ENCODE measurements around the gene SPON1.
"Not testable (repeated sequence)": the region's sequence is repeated elsewhere in the genome, so short reads cannot be mapped to it uniquely, and the experiment has no call there.

Gene SPON1

DNA sequence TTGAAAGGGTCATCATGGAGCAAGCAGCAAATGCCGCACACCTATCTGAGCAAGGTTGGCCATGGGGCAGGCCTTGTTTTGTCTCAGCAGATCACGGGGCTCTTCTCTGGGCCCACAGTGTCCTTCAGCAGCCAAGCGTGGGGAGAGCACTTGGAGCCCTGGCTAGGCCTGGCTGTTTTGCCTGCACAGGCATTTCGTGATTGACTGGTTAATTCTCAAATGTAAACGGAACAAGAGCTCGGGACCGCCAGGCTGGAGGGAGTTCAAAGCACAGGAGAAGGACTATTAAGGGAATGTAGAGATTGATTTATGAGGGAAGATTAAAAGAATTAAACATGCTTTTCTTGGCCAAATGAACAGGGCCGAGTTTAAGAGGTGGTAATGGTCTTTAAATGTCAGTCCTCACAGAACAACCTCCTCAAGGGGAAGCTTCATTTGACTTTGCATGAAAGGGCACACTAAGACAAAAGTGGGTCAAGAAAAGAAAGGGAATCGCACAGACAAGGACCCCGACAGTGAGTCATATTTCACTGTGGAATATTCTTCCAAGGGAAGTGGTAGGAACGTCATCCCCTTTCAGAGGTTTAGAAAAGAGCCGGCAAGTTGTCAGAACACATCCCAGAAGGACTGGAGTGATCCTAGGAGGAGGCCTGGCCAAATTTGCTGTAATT is 20.7 kb downstream of the SPON1 start:
- no peak for DNase-seq (ENCODE audit: low spot score)

DNA sequence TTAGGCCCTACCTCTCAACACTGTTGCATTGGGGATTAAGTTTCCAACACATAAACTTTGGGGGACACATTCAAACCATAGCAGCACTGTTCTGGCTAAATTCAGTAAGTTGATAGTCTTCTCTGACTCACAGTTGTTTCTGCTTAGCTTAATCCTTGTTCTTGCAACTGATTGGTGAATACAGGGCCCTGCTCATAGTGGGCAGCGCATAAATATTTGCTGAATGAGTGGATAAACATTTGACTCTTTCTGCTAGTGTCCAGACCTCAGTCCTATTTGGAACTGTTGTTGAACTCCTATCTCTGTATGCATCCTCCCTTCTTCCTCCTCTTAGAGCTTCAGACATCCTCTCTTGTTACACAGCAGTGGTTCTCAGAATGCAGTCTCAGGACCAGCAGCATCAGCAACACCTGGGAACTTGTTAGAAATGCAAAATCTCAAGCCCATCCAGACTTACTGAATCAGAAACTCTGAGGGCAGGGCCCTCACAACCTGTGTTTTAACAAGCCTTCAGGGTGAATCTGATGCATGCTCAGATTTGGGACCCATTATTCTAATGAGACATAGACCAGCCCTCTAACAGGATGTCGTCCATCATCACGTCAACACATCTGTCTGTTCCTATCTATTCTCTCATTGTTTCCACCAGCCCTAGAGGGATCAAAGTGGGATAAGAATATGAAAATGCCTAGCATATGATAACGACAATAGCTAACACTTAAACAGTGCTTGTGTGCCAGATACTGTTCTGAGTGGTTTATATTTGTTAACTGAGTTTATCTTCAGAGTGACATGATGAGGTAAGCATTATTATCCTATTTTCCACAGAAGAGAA is 22.3 kb downstream of the SPON1 start:
- peak; percentile 6 for DNase-seq (ENCODE audit: low spot score)

DNA sequence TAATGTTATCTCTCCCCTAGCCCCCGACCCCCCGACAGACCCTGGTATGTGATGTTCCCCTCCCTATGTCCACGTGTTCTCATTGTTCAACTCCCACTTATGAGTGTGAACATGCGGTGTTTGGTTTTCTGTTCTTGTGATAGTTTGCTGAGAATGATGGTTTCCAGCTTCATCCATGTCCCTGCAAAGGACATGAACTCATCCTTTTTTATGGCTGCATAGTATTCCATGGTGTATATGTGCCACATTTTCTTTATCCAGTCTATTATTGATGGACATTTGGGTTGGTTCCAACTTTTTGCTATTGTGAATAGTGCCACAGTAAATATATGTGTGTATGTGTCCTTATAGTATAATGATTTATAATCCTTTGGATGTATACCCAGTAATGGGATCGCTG is 24.2 kb downstream of the SPON1 start:
- DNase-seq (ENCODE audit: low spot score): not testable (repeated sequence)

DNA sequence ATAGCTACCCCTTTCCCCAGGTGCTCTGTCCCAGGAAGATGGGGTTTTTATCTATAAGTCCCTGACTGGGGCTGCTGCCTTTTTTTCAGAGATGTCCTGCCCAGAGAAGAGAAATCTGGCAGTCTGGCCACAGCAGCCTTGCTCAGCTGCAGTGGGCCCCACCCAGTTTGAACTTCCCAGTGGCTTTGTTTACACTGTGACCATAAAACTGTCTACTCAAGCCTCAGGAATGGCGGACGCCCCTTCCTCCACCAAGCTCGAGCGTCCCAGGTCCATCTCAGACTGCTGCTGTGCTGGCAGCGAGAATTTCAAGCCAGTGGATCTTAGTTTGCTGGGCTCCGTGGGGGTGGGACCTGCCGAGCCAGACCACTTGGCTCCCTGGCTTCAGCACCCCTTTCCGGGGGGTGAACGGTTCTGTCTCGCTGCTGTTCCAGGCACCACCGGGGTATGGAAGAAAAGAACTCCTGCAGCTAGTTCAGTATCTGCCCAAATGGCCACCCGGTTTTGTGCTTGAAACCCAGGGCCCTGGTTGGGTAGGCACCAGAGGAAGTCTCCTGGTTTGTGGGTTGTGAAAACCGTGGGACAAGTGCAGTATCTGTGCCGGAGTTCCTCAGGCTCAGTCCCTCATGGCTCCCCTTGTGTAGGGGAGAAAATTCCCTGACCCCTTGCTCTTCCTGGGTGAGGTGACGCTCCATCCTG is 29.8 kb downstream of the SPON1 start:
- peak; percentile 60 for DNase-seq (ENCODE audit: low spot score)

DNA sequence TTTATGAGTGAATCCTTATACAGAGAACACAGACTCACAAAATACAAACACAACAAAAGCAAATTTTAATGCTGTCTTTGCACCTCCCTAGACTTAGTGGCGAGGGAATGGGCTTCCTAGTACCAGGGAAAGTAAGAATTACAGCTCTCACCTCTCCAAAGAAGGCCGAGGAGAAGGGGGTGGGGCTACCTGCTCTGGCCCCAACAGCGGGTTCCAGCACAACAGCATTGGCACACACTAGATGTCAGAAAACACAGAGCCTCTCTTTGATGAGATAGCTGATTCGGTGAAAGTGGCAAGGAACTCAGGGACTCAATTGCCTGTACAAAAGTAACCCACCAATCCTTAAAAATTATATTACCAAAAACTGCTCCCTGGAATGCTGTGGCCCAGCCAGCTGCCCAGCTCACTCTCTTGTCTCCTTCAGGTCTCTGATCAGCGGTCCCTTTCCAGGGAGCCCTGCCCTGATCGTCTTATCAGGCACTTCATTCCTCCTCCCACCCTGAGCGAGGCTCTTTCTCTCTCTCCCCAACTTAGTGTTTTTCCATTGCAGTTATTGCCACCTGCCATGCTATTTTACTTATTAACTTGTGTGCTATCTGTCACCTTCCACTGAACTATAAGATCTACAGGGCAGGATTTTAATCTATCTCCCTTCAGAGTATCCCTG is 30.7 kb downstream of the SPON1 start:
- no peak for DNase-seq (ENCODE audit: low spot score)

DNA sequence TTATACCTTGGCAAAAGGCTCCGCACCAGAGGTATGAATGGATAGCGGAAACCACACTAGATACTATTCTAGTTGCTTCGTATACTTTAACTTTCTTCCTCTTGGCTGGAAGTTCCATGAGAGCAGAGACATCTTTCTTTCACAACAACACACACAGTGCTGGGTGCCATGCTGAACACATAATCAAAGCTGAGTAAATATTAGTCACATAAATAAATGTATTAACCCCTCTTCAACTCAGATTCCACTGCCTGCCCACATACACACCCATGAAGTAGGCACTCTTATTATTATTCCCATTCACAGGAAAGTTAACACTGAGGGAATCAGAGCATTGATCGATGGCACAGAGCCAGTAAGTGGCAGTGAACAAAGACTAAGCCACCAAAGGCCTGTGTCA is 35.4 kb downstream of the SPON1 start:
- DNase-seq (ENCODE audit: low spot score): no peak

DNA sequence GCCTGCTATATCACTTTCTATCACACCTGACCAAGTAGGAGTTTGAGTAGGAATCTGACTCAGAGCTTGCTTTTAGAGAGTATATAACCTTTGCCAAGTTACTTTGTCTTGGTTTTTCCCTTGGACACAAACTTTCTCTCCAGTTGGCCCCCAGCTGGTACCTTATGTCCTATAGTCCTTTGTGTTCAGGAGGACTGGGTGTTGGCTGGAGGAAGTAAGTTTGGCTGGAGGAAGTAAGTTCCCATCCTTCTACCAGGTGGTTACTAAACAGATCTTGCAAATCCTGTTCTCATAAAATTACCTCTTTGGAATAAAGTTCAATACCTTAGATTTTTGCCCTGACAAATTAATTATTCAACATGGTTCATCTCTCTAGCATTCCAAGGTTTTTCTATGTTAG is 37.2 kb downstream of the SPON1 start:
- DNase-seq (ENCODE audit: low spot score): no peak

DNA sequence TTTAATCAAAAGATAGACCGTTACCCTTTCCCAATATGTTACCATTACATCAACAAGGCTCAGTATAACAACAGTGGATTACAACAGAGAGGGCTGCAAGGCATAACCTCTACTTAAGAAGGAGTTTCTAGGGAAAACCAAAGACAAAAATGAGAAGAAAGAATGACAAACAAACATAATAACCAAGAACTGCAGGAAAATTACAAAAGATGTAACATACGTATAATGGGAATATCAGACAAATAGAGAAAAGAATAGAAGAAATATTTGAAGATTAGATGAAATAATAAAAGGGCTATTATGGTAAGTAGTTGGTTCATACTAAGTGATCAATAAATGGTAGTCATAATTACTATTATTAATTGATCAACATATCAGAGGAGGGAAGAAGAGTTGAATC is 39.1 kb downstream of the SPON1 start:
- no peak for DNase-seq (ENCODE audit: low spot score)

DNA sequence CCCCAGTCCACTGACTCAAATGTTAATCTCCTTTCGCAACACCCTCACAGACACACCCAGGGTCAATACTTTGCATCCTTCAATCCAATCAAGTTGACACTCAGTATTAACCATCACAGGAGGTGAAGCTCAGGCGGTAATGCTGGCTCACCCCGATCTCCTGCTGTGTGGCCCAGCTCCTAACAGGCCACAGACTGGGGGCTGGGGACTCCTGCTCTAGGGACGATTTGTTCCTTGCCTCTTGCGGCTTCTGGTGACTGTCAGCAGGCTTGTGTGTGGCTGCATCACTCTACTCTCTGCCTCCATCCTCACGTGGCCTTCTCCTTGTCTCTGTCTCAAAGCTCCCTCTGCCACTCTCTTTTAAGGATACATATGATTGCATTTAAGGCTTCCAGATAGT is 45.0 kb downstream of the SPON1 start:
- no peak for DNase-seq (ENCODE audit: low spot score)

DNA sequence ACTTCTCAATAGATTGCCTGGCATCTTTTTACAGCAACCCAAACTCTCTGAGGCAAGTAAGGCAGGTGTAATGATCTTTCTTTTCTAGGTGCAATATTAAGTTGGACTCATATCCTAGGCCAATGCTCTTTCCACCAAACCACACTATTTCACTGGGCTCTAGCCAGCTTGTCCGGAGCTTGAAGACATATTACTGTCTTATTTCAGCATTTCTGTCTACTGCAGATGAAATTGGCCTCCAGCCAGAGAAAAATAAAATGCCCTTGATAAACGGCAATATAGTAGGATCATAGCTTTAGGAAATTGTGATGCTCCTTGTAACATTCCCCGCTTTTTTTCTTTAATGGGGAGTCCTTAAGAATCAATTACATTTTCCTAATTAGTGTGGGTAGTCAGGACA is 48.1 kb downstream of the SPON1 start:
- no peak for DNase-seq (ENCODE audit: low spot score)

DNA sequence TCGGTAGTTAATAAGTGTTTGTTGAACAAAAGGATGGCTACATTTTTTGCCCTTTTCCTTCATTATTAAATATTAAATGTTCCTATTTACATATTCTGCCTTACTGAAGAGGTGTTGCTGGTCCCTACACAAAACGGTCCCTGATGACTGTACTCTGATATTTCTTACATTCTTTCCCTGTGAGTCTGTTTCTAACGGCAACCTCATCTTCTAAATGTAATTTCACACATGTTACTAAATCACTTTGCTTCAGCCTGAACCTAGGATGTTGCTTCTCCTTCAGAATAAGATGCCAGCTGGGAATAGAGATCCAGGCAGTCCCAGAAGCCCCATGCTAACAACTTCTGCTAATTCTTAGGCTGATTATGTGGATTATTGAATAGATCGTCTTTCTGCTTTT is 50.3 kb downstream of the SPON1 start:
- DNase-seq (ENCODE audit: low spot score): no peak

DNA sequence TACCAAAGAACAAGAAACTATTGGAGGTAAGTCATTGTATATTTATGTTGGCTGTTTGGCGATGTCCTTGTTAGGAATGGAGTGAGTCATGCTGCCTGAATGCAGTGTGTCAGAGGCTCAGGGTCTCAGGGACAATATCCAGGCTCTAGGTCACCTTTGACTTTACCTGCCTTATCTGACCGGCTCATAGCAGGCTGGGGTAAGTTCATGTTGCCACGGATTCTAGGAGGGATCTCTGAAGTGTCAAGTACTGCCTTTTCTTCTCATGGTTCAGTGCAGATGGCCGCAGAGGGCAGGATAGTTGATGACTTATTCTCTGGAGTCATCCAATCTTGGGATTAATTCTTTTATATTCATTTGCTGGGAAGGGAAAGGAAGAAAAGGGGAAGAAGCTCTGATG is 53.2 kb downstream of the SPON1 start:
- DNase-seq (ENCODE audit: low spot score): peak; percentile 90

DNA sequence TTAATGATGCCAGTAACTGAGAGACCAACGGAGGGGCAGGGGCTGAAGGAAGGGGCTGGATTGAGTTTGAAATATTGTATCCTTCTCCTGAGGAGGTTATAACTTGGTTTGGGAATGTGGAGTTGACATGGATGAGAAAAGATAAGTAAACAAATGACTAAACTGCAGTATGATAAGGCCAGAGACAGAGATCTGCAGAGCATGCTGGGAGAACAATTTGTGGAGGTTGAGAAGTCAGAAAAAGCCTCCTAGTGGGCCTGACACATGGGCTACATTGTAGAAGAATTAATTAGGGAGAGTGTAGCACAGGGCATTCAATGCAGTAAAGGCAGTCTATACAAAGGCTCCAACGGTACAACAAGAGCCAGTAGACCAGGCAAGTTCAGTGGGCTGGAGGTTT is 55.9 kb downstream of the SPON1 start:
- peak; percentile 36 for DNase-seq (ENCODE audit: low spot score)

DNA sequence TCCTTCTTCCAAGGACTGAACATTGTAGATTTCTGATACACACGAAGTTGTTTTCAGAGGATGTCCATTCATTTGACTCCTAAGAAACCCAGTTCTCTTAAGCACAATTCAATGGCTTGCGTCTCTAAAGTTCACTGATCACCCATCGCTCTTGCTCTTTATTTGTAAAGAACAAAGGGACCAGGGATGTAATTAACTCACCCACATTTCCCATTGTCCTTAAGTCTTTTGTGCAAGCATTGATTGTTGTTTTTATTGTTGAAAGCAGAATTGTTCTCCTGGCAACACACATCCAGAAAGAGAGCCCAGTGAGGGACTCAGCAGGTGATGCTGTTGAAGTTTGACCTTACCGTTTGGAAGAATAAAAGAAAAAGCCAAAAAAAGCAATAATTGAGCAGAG is 59.2 kb downstream of the SPON1 start:
- DNase-seq (ENCODE audit: low spot score): no peak

DNA sequence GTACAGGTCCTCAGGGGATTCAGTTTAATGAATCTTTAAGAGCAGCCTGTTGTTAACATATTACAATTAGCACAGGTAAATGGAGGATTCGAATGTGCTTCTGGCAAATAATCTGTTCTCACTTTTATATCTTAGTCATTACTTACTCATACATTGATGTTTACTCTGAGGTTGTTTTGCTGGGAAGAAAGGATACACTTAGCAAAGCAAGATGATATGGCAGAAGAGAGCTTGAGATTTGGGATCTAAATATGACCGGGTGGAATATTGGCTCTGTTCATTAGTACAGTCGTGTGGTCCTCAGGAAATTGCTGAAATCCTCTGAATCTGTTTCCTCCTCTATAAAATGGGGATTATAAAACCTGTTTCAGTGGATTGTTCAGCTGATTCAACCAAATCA is 59.7 kb downstream of the SPON1 start:
- no peak for DNase-seq (ENCODE audit: low spot score)

DNA sequence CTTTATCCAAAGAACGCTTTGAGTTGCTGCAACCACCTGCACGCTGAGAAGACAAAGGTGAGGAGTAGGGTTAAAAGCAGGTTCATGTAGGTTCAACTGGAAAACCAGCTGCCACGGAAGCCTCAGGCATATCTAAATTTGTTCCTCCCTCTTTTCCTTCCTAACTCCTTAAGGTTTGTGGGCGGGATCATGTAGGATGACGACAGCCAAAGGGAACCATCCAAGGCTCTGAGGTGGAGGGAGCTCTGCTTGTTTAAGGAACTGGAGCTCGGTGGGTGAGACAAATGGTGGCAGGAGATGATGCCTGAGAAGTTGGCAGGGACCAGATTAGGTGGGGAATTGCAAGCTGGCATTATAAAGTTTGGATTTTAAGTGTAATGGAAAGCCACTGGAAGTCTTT is 60.3 kb downstream of the SPON1 start:
- no peak for DNase-seq (ENCODE audit: low spot score)

DNA sequence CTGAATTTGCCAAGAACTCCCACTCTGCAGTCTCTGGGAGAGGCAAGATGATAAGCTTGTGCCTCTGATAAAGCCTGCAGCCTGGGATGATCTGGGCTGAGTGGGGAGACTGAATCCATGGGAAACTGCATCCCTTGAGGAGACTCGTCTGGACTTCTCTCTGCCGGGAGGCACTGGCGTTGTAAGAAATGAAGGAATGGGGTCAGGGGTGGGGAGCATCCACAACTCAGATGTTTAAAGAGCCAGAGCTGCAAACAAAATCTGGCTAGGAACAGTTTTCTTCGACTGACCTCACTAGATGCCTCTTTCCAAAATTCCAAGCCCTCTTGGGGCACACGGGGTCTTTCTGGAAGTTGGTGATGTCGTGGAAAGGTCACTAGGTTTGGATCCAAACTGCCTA is 64.4 kb downstream of the SPON1 start:
- DNase-seq (ENCODE audit: low spot score): no peak

DNA sequence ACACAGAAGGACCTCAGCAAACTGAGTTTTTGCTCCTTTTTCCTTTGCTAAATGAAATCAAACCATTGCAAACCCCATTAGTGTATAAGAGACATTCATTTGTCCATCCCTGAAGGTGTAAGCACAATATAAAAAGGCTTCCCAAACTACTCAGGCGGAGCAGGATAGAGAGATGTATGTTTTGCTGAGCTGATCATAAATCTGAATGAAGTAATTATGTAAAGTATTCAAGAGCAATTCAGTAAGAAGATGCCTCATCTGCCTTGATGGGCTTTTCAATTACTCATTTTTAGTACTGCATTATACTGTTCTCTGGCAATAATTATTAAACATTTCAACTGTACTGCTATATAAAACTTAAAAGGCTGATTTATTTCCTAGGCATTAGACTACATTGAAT is 65.0 kb downstream of the SPON1 start:
- no peak for DNase-seq (ENCODE audit: low spot score)

DNA sequence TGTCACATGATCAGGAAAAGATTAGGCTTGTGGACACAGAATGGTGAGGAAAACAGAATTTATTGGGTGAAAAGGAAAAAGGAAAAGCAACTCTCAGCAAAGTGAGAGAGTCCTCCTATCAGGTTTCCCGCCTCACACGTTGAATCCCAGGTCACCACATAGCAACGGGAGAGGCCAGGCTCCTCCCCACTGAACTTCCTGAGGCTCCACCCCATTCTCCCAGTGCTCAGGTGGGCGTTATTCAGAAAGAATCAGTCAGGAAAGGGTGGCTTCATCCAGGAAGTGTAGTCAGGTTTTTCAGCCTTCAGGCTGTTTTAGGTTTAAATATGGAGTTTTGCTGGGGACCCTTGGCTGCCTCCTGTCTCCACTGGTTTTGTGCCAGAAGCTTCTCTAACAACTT is 66.9 kb downstream of the SPON1 start:
- DNase-seq (ENCODE audit: low spot score): peak; percentile 28

DNA sequence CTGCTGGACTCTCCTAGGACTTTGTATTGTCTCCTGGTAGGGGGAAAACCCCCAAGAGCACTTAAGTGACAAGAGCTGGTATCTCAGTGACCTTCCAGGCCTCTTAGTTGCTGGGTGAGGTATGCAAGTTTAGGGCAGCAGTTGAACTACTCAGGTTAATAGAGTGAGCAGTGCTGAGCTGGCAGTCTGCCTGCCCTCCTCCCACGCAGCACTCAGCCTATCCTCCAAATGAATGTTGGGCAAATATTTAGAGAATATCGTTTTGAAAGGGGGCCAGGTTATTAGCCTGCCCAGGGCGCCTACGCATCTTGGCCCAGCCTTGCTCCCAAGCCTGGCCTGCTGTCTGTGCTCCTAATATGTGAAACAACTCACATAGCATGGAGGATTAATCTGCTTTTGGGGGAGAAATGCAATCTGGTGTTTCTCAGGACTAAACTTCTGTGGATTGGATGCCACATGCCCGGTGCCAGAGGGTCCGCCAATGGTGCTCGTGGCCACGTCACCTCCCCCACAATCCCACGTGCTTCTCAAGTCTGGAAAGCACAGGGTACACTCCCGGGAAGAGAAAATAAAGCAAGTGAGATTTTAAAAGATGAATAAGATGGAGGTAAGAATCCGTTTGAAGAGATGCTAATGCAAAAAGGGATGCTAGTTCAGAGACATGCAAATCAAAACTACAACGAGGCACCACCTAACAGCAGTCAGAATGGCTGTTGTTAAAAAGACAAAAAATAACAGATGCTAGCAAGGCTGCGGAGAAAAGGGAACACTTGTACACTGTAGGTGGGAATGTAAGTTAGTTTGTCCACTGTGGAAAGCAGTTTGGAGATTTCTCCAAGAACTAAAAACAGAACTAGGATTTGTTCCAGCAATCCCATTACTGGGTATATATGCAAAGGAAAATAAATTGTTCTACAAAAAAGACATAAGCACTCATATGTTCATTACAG is 67.7 kb downstream of the SPON1 start:
- DNase-seq (ENCODE audit: low spot score): peak; percentile 76

DNA sequence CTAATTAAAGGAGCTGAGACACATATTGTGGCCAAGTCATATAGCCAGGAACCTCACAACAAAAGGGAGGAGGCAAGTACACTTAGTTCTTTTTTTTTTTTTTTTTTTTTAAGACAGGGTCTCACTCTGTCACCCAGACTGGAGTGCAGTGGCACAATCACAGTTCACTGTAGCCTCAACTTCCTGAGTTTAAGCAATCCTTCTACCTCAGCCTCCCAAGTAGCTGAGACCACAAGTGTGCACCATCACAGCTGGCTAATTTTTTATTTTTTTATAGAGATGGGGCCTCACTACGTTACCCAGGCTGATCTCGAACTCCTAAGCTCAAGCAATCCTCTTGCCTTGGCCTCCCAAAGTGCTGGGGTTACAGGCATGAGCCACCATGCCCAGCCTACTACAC is 73.0 kb downstream of the SPON1 start:
- DNase-seq (ENCODE audit: low spot score): not testable (repeated sequence)

Data from kidney tubule cell (primary cell).